Measurements from ENCODE around the gene PPP2R3A.

The PPP2R3A gene

GRCh38 chr3:135916310-135916709 lies 49.2 kb upstream of the PPP2R3A start (continued):
- TF ChIP-seq PATZ1 (CRISPR knock-in tag; IDR thresholded peaks at IDR 0.05; ENCODE audit: borderline replicate concordance) (no peak), ZNF70 (CRISPR knock-in tag; IDR thresholded peaks at IDR 0.05) (no peak)

- no peak for TF ChIP-seq OSR1 (CRISPR knock-in tag; IDR thresholded peaks at IDR 0.05)
- TF ChIP-seq SNAI2 (CRISPR knock-in tag; IDR thresholded peaks at IDR 0.05), result no peak
- TF ChIP-seq ZFP30 (CRISPR knock-in tag; IDR thresholded peaks at IDR 0.05), result no peak
- TF ChIP-seq PPARA (CRISPR knock-in tag; IDR thresholded peaks at IDR 0.05; ENCODE audit: borderline replicate concordance), result no peak
- no peak for TF ChIP-seq ZNF8 (CRISPR knock-in tag; IDR thresholded peaks at IDR 0.05)
- TF ChIP-seq CREB5 (CRISPR knock-in tag; IDR thresholded peaks at IDR 0.05; ENCODE audit: low read depth), result no peak
- TF ChIP-seq ISL1 (CRISPR knock-in tag; IDR thresholded peaks at IDR 0.05), result no peak
- no peak for TF ChIP-seq ZNF70 (CRISPR knock-in tag; IDR thresholded peaks at IDR 0.05)
- no peak for TF ChIP-seq GLIS3 (CRISPR knock-in tag; IDR thresholded peaks at IDR 0.05)
- no peak for TF ChIP-seq ESRRG (CRISPR knock-in tag; IDR thresholded peaks at IDR 0.05)
- no peak for TF ChIP-seq CSRNP3 (CRISPR knock-in tag; IDR thresholded peaks at IDR 0.05)
- no peak for TF ChIP-seq ZC3H10 (CRISPR knock-in tag; IDR thresholded peaks at IDR 0.05)
- TF ChIP-seq TCF4 (CRISPR knock-in tag; IDR thresholded peaks at IDR 0.05; ENCODE audit: borderline replicate concordance), result no peak
- TF ChIP-seq ARNTL (CRISPR knock-in tag; IDR thresholded peaks at IDR 0.05; ENCODE audit: borderline replicate concordance, low read depth), result no peak
- TF ChIP-seq TOX (CRISPR knock-in tag; IDR thresholded peaks at IDR 0.05; ENCODE audit: borderline replicate concordance), result no peak
- TF ChIP-seq PATZ1 (CRISPR knock-in tag; IDR thresholded peaks at IDR 0.05; ENCODE audit: borderline replicate concordance), result no peak
- no peak for TF ChIP-seq ZFP3 (CRISPR knock-in tag; IDR thresholded peaks at IDR 0.05)
- ATAC-seq, result no peak
Observed at GRCh38 chr3:135917076-135917475, 48.5 kb upstream of the PPP2R3A start.

- no peak for ATAC-seq
Observed at GRCh38 chr3:135917927-135918597, 47.5 kb upstream of the PPP2R3A start.

More at GRCh38 chr3:135917927-135918597, 47.5 kb upstream of the PPP2R3A start:
- no peak for TF ChIP-seq ZNF565 (CRISPR knock-in tag; conservative IDR thresholded peaks at IDR 0.05; ENCODE audit: low read depth)
- TF ChIP-seq ISL1 (CRISPR knock-in tag; IDR thresholded peaks at IDR 0.05), result no peak
- no peak for TF ChIP-seq TSHZ2 (CRISPR knock-in tag; IDR thresholded peaks at IDR 0.05)
- no peak for TF ChIP-seq TCF4 (CRISPR knock-in tag; IDR thresholded peaks at IDR 0.05; ENCODE audit: borderline replicate concordance)
- TF ChIP-seq GLIS3 (CRISPR knock-in tag; IDR thresholded peaks at IDR 0.05), result no peak
- no peak for TF ChIP-seq CSRNP3 (CRISPR knock-in tag; IDR thresholded peaks at IDR 0.05)
- TF ChIP-seq TOX (CRISPR knock-in tag; IDR thresholded peaks at IDR 0.05; ENCODE audit: borderline replicate concordance), result no peak
- no peak for TF ChIP-seq ESRRG (CRISPR knock-in tag; IDR thresholded peaks at IDR 0.05)
- no peak for TF ChIP-seq OSR1 (CRISPR knock-in tag; IDR thresholded peaks at IDR 0.05)
- no peak for TF ChIP-seq PPARA (CRISPR knock-in tag; IDR thresholded peaks at IDR 0.05; ENCODE audit: borderline replicate concordance)
- TF ChIP-seq CREB5 (CRISPR knock-in tag; IDR thresholded peaks at IDR 0.05; ENCODE audit: low read depth), result no peak
- no peak for TF ChIP-seq SNAI2 (CRISPR knock-in tag; IDR thresholded peaks at IDR 0.05)
- TF ChIP-seq ZFP30 (CRISPR knock-in tag; IDR thresholded peaks at IDR 0.05), result no peak
- TF ChIP-seq CSDC2 (CRISPR knock-in tag; IDR thresholded peaks at IDR 0.05), result no peak
- TF ChIP-seq ZNF8 (CRISPR knock-in tag; IDR thresholded peaks at IDR 0.05), result no peak
- no peak for TF ChIP-seq PATZ1 (CRISPR knock-in tag; IDR thresholded peaks at IDR 0.05; ENCODE audit: borderline replicate concordance)
- no peak for TF ChIP-seq ZNF70 (CRISPR knock-in tag; IDR thresholded peaks at IDR 0.05)
- no peak for TF ChIP-seq RARB (CRISPR knock-in tag; IDR thresholded peaks at IDR 0.05)

All from SK-N-SH treated with all-trans-retinoic acid at 6 μM for 48 hours (cell line).